Stimulated activated CD8-positive, alpha-beta memory T cell treated with anti-CD3 and anti-CD28 coated beads, Interleukin-15, amount 100 ng/mL, for 24 hours (primary cell): Measurements from ENCODE around the gene SPATA6.
"Not testable (repeated sequence)": the region's sequence is repeated elsewhere in the genome, so short reads cannot be mapped to it uniquely, and the experiment has no call there.

Experiments
- DNase-seq: peaks from one replicate; pipeline ENCODE4 v3.0.0-alpha.2; 2020; ENCODE audit warnings: low read depth

SPATA6 gene

GRCh38 chr1:48356901-48357300 lies 115.1 kb downstream of the SPATA6 start:
- DNase-seq, result no peak

DNA sequence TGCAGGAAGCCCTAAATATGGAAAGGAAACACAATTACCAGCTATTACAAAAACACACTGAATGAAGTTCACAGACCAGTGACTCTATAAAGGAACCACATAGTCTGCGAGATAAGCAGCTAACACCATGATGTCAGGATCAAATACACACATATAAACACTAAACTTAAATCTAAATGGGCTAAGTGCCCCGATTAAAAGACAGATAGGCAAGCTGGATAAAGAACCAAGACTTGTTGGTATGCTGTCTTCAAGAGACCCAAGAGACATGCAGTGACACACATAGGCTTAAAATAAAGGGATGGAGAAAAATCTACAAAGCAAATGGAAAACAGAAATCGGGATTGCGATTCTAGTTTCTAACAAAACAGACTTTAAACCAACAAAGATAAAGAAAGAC lies 127.6 kb downstream of the SPATA6 start:
- DNase-seq, result no peak

DNA sequence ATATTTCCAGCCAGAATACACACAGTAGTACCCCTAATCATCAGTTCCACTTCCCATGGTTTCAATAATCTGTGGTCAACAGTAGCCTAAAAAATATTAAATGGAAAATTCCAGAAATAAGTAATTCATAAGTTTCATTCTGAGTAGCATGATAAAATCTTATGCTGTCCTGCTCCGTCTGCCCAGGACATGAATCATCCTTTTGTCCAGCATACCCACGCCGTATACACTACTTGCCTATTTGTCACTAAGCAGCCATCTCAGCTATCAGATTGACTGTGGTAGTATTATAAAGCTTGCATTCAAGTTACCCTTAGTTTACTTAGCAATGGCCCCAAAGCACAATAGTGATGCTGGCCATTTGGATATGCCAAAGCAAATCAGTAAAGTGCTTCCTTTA lies 130.8 kb downstream of the SPATA6 start:
- DNase-seq, result no peak

GRCh38 chr1:48338257-48338656 lies 133.7 kb downstream of the SPATA6 start:
- no peak for DNase-seq

DNA sequence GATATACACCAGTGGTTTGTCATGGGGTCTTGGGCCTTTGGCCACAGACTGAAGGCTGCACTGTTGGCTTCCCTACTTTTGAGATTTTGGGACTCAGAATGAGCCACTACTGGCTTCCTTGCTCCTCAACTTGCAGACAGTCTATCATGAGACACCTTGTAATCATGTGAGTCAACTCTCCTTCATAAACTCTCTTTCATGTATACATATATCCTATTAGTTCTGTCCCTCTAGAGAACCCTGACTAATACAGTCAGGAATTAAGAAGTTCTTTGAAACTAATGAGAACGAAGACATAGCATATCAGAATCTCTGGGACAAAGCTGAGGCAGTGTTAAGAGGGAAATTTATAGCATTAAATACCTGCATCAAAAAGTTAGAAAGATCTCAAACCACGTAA lies 138.7 kb downstream of the SPATA6 start:
- DNase-seq, result no peak

DNA sequence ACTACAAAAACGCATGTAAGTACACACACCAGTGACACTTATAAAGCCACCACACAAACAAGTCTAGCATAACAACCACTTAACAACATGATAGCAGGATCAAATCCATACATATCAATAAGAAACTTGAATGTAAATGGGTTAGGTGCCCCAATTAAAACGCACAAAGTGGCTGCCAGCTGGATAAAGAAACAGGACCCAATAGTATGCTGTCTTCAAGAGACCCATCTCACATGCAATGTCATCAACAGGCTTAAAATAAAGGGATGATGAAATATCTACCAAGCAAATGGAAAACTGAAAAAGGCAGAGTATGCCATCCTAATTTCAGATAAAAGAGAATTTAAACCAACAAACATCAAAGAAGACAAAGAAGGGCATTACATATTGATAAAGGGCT lies 139.9 kb downstream of the SPATA6 start:
- no peak for DNase-seq

GRCh38 chr1:48329905-48330304 lies 142.1 kb downstream of the SPATA6 start:
- no peak for DNase-seq

DNA sequence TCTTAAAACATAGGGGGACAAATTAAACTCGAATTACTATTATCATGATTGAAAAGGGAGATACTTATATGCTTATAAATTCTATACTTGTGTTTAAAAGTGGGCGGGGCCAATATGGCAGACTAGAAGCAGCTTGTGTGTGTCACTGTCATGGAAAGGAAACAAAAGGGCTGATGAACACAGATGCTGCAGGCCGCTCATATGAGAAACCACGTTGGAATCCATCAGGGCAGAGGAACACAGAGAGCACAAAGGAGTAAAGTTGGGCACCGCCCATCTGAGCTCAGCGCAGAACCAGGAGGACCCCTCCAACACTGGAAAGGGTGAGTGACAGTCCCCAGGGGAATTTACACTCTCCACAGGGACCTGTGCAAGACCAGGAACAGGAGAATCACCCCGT lies 142.5 kb downstream of the SPATA6 start:
- no peak for DNase-seq

- DNase-seq, result not testable (repeated sequence)
Measured at GRCh38 chr1:48311829-48312228, 160.2 kb downstream of the SPATA6 start.

GRCh38 chr1:48309564-48310082 lies 162.4 kb downstream of the SPATA6 start:
- DNase-seq, result no peak

GRCh38 chr1:48302652-48303051 lies 169.4 kb downstream of the SPATA6 start:
- no peak for DNase-seq

DNA sequence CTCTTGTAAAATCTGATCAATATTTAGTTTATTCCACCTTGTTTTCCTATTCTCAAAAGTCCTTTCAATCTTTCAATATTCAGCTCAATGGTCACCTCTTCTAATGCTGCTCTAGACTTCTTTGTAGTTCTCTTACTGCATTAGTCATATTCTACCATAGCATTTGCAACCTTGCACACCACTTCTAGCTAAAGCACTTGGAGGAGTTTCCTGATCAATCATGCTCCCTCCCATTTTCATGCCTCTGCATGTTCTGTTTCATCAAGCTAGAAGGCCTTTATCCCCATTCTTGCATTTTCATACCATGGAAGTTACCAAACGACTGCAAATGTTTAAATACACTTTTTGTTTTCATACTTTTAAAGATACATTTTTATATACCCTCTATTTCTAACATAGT lies 177.3 kb downstream of the SPATA6 start:
- DNase-seq, result no peak

DNA sequence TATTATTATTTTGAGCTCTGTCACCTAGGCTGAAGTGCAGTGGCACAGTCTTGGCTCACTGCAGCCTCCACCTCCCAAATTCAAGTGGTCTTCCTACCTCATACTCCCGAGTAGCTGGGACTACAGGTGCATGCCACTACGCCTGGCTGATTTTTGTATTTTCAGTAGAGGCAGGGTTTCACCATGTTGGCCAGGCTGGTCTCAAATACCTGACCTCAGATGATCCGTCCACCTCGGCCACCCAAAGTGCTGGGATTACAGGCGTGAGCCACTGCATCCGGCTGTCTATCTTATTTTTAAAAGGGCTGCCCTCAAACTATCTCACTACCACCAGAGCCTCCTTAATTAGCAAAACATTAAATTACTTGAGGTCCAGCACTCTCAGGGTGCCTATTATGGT lies 177.9 kb downstream of the SPATA6 start:
- not testable (repeated sequence) for DNase-seq

- DNase-seq, result no peak
Measured at GRCh38 chr1:48292706-48293105, 179.3 kb downstream of the SPATA6 start.

GRCh38 chr1:48291421-48291820 lies 180.6 kb downstream of the SPATA6 start:
- no peak for DNase-seq

- no peak for DNase-seq
Measured at GRCh38 chr1:48285525-48285924, 186.5 kb downstream of the SPATA6 start.

DNA sequence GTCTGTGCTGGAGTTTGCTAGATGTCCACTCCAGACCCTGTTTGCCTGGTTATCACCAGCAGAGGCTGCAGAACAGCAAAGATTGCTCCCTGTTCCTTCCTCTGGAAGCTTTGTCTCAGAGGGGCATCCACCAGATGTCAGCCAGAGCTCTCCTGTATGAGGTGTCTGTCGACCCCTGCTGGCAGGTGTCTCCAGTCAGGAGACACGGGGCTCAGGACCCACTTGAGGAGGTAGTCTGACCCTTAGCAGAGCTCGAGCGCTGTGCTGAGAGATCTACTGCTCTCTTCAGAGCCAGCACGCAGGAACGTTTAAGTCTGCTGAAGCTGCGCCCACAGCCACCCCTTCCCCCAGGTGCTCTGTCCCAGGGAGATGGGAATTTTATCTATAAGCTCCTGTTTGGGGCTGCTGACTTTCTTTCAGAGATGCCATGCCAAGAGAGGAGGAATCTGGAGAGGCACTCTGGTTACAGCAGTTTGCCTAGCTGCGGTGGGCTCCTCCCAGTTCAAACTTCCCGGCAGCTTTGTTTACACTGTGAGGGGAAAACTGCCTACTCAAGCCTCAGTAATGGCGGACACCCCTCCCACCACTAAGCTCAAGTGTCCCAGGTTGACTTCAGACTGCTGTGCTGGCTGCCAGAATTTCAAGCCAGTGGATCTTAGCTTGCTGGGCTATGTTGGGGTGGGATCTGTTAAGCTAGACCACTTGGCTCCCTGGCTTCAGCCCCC lies 187.1 kb downstream of the SPATA6 start:
- DNase-seq, result not testable (repeated sequence)

- not testable (repeated sequence) for DNase-seq
Measured at GRCh38 chr1:48282329-48282728, 189.7 kb downstream of the SPATA6 start.

DNA sequence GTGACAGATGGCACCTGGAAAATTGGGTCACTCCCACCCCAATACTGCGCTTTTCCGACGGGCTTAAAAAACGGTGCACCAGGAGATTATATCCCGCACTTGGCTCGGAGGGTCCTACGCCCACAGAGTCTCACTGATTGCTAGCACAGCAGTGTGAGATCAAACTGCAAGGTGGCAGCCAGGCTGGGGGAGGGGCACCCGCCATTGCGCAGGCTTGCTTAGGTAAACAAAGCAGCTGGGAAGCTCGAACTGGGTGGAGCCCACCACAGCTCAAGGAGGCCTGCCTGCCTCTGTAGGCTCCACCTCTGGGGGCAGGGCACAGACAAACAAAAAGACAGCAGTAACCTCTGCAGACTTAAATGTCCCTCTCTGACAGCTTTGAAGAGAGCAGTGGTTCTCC lies 194.6 kb downstream of the SPATA6 start:
- not testable (repeated sequence) for DNase-seq

GRCh38 chr1:48266576-48266975 lies 205.4 kb downstream of the SPATA6 start:
- DNase-seq, result no peak

- no peak for DNase-seq
Measured at GRCh38 chr1:48263041-48263440, 209.0 kb downstream of the SPATA6 start.

GRCh38 chr1:48261881-48262400 lies 210.1 kb downstream of the SPATA6 start:
- no peak for DNase-seq

DNA sequence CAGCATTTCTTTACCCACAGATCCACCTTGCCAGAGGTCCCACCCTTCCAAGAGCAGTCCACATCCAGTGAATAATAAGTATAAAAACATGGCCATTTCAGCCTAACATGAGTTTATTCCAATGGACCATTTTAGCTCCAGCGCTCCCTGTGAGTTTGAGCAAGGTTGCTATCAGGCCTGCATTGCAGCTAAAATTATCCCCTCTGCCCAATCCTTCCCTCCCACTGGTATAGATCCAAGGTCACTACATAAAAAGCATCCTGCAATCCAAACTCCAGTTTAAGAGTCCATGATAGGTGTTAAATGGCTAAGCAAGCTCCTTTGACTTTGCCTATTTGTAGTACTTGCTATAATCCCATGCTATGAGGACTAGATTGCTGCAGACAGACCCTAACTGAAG lies 213.9 kb downstream of the SPATA6 start:
- no peak for DNase-seq

GRCh38 chr1:48254254-48254653 lies 217.8 kb downstream of the SPATA6 start:
- no peak for DNase-seq
